K562 (cell line): ENCODE measurements around the gene NAT14. TPM values are rescaled to one million over a fixed set of nuclear protein-coding genes. Genes with fewer than 3 reads are reported as not detected.
A peak's percentile ranks its signal among the peaks of the same experiment; 100 is the strongest.

Experiments used
- ATAC-seq: fragments of 200-7000 bp; cut with Tn5 transposase; 3 replicates; pipeline ENCODE4 v1.9.1; 2020; ENCODE audit warnings: moderate library complexity
- BruUV-seq: library from RNA; stranded (reverse); fragments of 400-500 nt; replicated peaks from 2 replicates; lab custom pipeline; 2021; lab: Mats Ljungman, UMichigan
- CTCF ChIA-PET: fragments of 300-600 bp; formaldehyde crosslinking; extraction: SDS; loops from one replicate; lab custom pipeline; 2021; ENCODE audit warnings: low intra/inter-chr PET ratio; lab: Yijun Ruan, JAX
- POLR2A ChIA-PET: fragments of 300-600, 350-650 bp; sonication (Branson Sonifier 250); formaldehyde crosslinking; extraction: SDS; loops from one replicate; lab custom pipeline; 2021; ENCODE audit warnings: antibody characterized with exemption, inconsistent platforms; lab: Yijun Ruan, JAX
- DNase-seq, 4 experiments: peaks; one replicate each; pipeline versions ENCODE4 v3.0.0 to v3.0.0-alpha.2; 2011 to 2018; ENCODE audit warnings: low spot score in 3 of 4, mixed read lengths in 3 of 4; ENCODE audit errors: extremely low read depth in 1 of 4
- FAIRE-seq: peaks from 2 replicates; lab custom pipeline; 2011; peaks lifted over from hg19 to GRCh38; lab: Jason Lieb, UNC
- H2AFZ ChIP-seq: 2 replicates; pipeline ENCODE4 v1.6.0; 2011; ENCODE audit warnings: low read depth, low read length, control low read depth, inconsistent platforms
- H3K27ac ChIP-seq: fragments of 200-600 bp; 3 replicates; pipeline ENCODE4 v1.8.0; 2011; ENCODE audit warnings: low read depth, mild to moderate bottlenecking, control low read depth, inconsistent platforms, low read length, moderate library complexity, mixed read lengths; ENCODE audit errors: extremely low read depth
- H3K27me3 ChIP-seq, 2 experiments: fragments of 300-600 bp in 1 of 2; 2 replicates in 1 of 2; 3 replicates in 1 of 2; pipeline versions ENCODE4 v1.6.0 to v1.8.0; 2011; ENCODE audit warnings: inconsistent platforms in 2 of 2, low read length in 2 of 2, mild to moderate bottlenecking in 1 of 2, mixed read lengths in 1 of 2, moderate library complexity in 1 of 2; ENCODE audit not compliant: control insufficient read depth in 2 of 2, insufficient read depth in 2 of 2
- H3K36me3 ChIP-seq: fragments of 300-600 bp; 3 replicates; pipeline ENCODE4 v1.8.0; 2011; ENCODE audit warnings: mild to moderate bottlenecking, low read length, inconsistent platforms; ENCODE audit not compliant: control insufficient read depth, insufficient read depth
- H3K4me1 ChIP-seq, 2 experiments: fragments of 200-600 bp in 1 of 2; replicated peaks in 1 of 2; 2 replicates in 1 of 2; 3 replicates in 1 of 2; pipeline versions ENCODE4 v1.5.1 to v1.8.0; 2011; ENCODE audit warnings: inconsistent platforms in 2 of 2, low read length in 2 of 2, mild to moderate bottlenecking in 1 of 2, mixed read lengths in 1 of 2, moderate library complexity in 1 of 2; ENCODE audit not compliant: control insufficient read depth in 2 of 2, insufficient read depth in 2 of 2
- H3K4me2 ChIP-seq: 2 replicates; pipeline ENCODE4 v1.6.1; 2011; ENCODE audit warnings: low read length, control low read depth, inconsistent platforms, mixed read lengths; ENCODE audit not compliant: insufficient read depth
- H3K4me3 ChIP-seq: fragments of 200-600 bp; sonication (generic), shearing (Covaris generic); 2 replicates; pipeline ENCODE4 v1.5.1; 2016; ENCODE audit warnings: control low read depth, inconsistent platforms
- H3K79me2 ChIP-seq: fragments of 200-600 bp; 3 replicates; pipeline ENCODE4 v1.8.0; 2011; ENCODE audit warnings: low read length, inconsistent platforms; ENCODE audit not compliant: control insufficient read depth, insufficient read depth
- H3K9ac ChIP-seq, 2 experiments: 2 replicates each; pipeline versions ENCODE4 v1.6.0 to v1.6.1; 2011; ENCODE audit warnings: low read depth in 2 of 2, low read length in 2 of 2, control low read depth in 1 of 2, inconsistent platforms in 1 of 2, mild to moderate bottlenecking in 1 of 2, mixed read lengths in 1 of 2; ENCODE audit not compliant: insufficient read depth in 1 of 2
- H3K9me1 ChIP-seq: one replicate; pipeline ENCODE4 v1.6.0; 2011; ENCODE audit warnings: inconsistent platforms, mild to moderate bottlenecking, low read length, moderate library complexity; ENCODE audit not compliant: control insufficient read depth, insufficient read depth
- H3K9me3 ChIP-seq: replicated peaks from 2 replicates; pipeline ENCODE4 v1.5.1; 2011; ENCODE audit warnings: low read depth, low read length, inconsistent platforms; ENCODE audit not compliant: control insufficient read depth, insufficient read depth
- H4K20me1 ChIP-seq: replicated peaks from 2 replicates; pipeline ENCODE4 v1.6.1; 2011; ENCODE audit warnings: low read length, inconsistent platforms, mixed read lengths; ENCODE audit not compliant: control insufficient read depth, insufficient read depth
- ADNP ChIP-seq: fragments of 200-800 bp; sonication (Bioruptor generic); IDR thresholded peaks from 2 replicates; pipeline ENCODE4 v1.6.1; 2016; ENCODE audit warnings: missing genetic modification characterization, missing compliant biosample characterization
- BCOR ChIP-seq: fragments of 450-650 bp; IDR thresholded peaks from 2 replicates; pipeline ENCODE4 v1.6.1; 2016
- BHLHE40 ChIP-seq: IDR thresholded peaks from 2 replicates; pipeline ENCODE4 v1.6.1; 2011; ENCODE audit warnings: low read length, improper control_type of control experiment
- CBFA2T3 ChIP-seq: fragments of 450-650 bp; IDR thresholded peaks from 2 replicates; pipeline ENCODE4 v1.6.1; 2017
- CHD4 ChIP-seq: fragments of 200-600 bp; sonication (generic); IDR thresholded peaks from 3 replicates; pipeline ENCODE4 v1.6.1; 2012; ENCODE audit warnings: low read depth, mild to moderate bottlenecking, mixed read lengths, low read length, inconsistent platforms; ENCODE audit not compliant: insufficient read depth, insufficient replicate concordance, poor library complexity, severe bottlenecking
- FOXA3 ChIP-seq, 2 experiments: fragments of 450-650 bp in 1 of 2; sonication (generic) in 1 of 2; formaldehyde crosslinking; IDR thresholded peaks in 1 of 2; conservative IDR thresholded peaks in 1 of 2; 2 replicates each; pipeline versions ENCODE4 v1.4.0 to v1.8.0; 2020 to 2022; ENCODE audit warnings: mild to moderate bottlenecking in 2 of 2, missing genetic modification reagents in 1 of 2
- GATA2 ChIP-seq: sonication (generic); formaldehyde crosslinking; IDR thresholded peaks from 2 replicates; pipeline ENCODE4 v1.4.0; 2020; ENCODE audit warnings: mild to moderate bottlenecking, missing genetic modification reagents
- HDAC2 ChIP-seq: fragments of 450-650 bp; IDR thresholded peaks from 2 replicates; pipeline ENCODE4 v1.6.1; 2016; ENCODE audit warnings: mild to moderate bottlenecking
- KDM1A ChIP-seq, 2 experiments: fragments of 450-650 bp; IDR thresholded peaks; 2 replicates each; pipeline ENCODE4 v1.6.1; 2016; ENCODE audit warnings: mild to moderate bottlenecking in 2 of 2
- NCOR1 ChIP-seq: fragments of 450-650 bp; IDR thresholded peaks from 2 replicates; pipeline ENCODE4 v1.6.1; 2016; ENCODE audit warnings: mild to moderate bottlenecking, moderate library complexity
- NRF1 ChIP-seq, 2 experiments: fragments of 450-650 bp; IDR thresholded peaks in 1 of 2; conservative IDR thresholded peaks in 1 of 2; 2 replicates each; pipeline ENCODE4 v1.6.1; 2014; ENCODE audit warnings: mild to moderate bottlenecking in 2 of 2
- POLR2AphosphoS2 ChIP-seq: IDR thresholded peaks from 2 replicates; pipeline ENCODE4 v1.6.1; 2012; ENCODE audit warnings: low read length, improper control_type of control experiment
- POLR2B ChIP-seq: fragments of 450-650 bp; IDR thresholded peaks from 2 replicates; pipeline ENCODE4 v1.6.1; 2018; ENCODE audit warnings: low read depth; ENCODE audit not compliant: partially characterized antibody
- RBM25 ChIP-seq: fragments of 200-400 bp; formaldehyde crosslinking; IDR thresholded peaks from 2 replicates; pipeline ENCODE4 v1.6.1; 2018; ENCODE audit warnings: low read length, low read depth, moderate library complexity; ENCODE audit not compliant: severe bottlenecking
- RCOR1 ChIP-seq, 2 experiments: IDR thresholded peaks; 2 replicates each; pipeline ENCODE4 v1.6.1; 2012; ENCODE audit warnings: low read depth in 2 of 2, low read length in 2 of 2, borderline replicate concordance in 1 of 2, improper control_type of control experiment in 1 of 2
- SP1 ChIP-seq: sonication (generic); formaldehyde crosslinking; IDR thresholded peaks from 2 replicates; pipeline ENCODE4 v1.8.1; 2022; ENCODE audit warnings: mild to moderate bottlenecking, missing genetic modification reagents
- TAF1 ChIP-seq: IDR thresholded peaks from 2 replicates; pipeline ENCODE4 v1.6.1; 2011; ENCODE audit warnings: mild to moderate bottlenecking, low read length, moderate library complexity; ENCODE audit not compliant: insufficient read depth, control insufficient read depth, severe bottlenecking; ENCODE audit errors: extremely low read depth
- TEAD4 ChIP-seq, 2 experiments: sonication (generic) in 1 of 2; formaldehyde crosslinking in 1 of 2; IDR thresholded peaks; 2 replicates each; pipeline versions ENCODE4 v1.6.1 to v1.8.0; 2012 to 2022; ENCODE audit warnings: borderline replicate concordance in 1 of 2, inconsistent platforms in 1 of 2, low read length in 1 of 2, mild to moderate bottlenecking in 1 of 2, missing genetic modification reagents in 1 of 2
- TRIM24 ChIP-seq, 2 experiments: fragments of 450-650 bp; IDR thresholded peaks; 2 replicates each; pipeline ENCODE4 v1.6.1; 2016
- ZNF3 ChIP-seq: fragments of 250-450 bp; sonication (Bioruptor Pico); IDR thresholded peaks from 2 replicates; pipeline ENCODE4 v1.5.0; 2021; ENCODE audit warnings: mild to moderate bottlenecking, moderate library complexity
- WGBS: fragments of 100-300 bp; shearing (Covaris generic); methylation state at CpG from one replicate; pipeline ENCODE4 v1.1.6; 2016; ENCODE audit warnings: low coverage, mixed read lengths; ENCODE audit not compliant: insufficient coverage; ENCODE audit errors: missing lambda C conversion rate; 5-methylcytosine and 5-hydroxymethylcytosine counted together
- in situ Hi-C: fragments of 300-500 bp; cut with MboI; formaldehyde crosslinking; loops from 4 replicates; pipeline ENCODE4 v1.15.0; 2018; ENCODE audit warnings: inconsistent platforms, mixed read lengths
- intact Hi-C: fragments of 100-400 bp; cut with micrococcal nuclease; formaldehyde crosslinking; loops from 2 replicates; pipeline ENCODE4 v1.14.2; 2022
- polyA plus RNA-seq, 8 experiments: library from polyadenylated mRNA; depleted of rRNA in 4 of 8; stranded (reverse) in 5 of 8; unstranded in 3 of 8; fragments of >200 nt; fragmentation: Nextera tagmentation in 2 of 8; fragmentation: Illumina TruSeq in 1 of 8; extraction: Ambion mirVana in 2 of 8; extraction: Trizol in 1 of 8; gene quantifications; 2 replicates each; pipeline versions ENCODE4 v1.2.1 to v1.2.3, GENCODE V29; 2011 to 2014; ENCODE audit warnings: inconsistent platforms in 1 of 8, missing spikeins in 1 of 8
- total RNA-seq, 7 experiments: library from RNA; depleted of rRNA in 6 of 7; stranded (reverse); fragments of >200 nt in 6 of 7; fragmentation: Illumina TruSeq in 2 of 7; extraction: Trizol in 2 of 7; gene quantifications; 2 replicates each; pipeline versions ENCODE4 v1.2.1 to v1.2.3, GENCODE V29; 2011 to 2021; ENCODE audit warnings: low replicate concordance in 1 of 7
- TF ChIP-seq, protein P1 (sequence below), 3 experiments: fragments of 200-800 bp in 1 of 3; sonication (Bioruptor generic) in 1 of 3; sonication (generic) in 1 of 3; formaldehyde crosslinking in 1 of 3; IDR thresholded peaks; 2 replicates each; pipeline versions ENCODE4 v1.6.1 to v1.8.0; 2016 to 2022; ENCODE audit warnings: mild to moderate bottlenecking in 2 of 3, missing compliant biosample characterization in 2 of 3, missing genetic modification characterization in 2 of 3, missing genetic modification reagents in 1 of 3
- TF ChIP-seq, protein P2 (sequence below): sonication (generic); formaldehyde crosslinking; IDR thresholded peaks from 2 replicates; pipeline ENCODE4 v1.9.0; 2022; ENCODE audit warnings: mild to moderate bottlenecking, missing genetic modification reagents

NAT14 gene
- total and polyA plus RNA-seq, 9 of the 15 experiments (the other 6 are each of a cell fraction or from before 2014, with no cell fraction given) = 2.4 to 77.0 (median 26.7) TPM

DNA sequence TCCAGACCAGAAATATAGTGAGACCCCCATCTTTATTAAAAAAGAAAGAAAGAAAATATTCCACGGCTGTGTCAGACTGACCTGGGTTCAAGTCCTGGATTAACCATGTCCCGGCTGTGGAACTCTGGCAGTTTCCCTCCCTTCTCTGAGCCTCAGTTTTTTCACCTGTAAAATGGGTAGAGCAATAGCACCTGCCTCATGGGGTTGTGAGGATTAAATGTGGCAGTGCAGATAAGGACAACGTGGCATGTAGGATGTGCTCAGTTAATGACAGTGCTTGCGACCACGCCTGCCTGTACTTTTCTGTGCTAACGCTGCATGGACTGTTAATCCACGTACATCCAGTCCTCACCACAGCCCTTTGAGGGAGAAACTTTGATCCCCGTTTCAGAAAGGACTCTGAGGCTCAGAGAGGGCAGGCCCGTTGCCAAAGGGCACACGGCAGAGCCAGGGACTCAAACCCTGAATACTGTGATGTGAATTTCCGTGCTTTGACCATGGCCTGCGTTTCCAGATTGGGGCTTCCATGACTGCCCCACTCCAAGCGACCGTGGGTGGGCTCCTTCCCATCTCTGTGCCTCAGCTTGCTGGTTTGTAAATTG is 35.8 kb downstream of the NAT14 start:
- peak overlapping the region in 1 of 2 experiments; percentile 70; a peak in 1 of 4 replicates for H3K9ac ChIP-seq
- no peak overlapping the region for H3K27ac ChIP-seq
- no peaks in the 10 kb centered on the region for H4K20me1 ChIP-seq
- H2AFZ ChIP-seq = no peak overlapping the region
- no TSS peak for BruUV-seq
- DNase-seq (peak in 1 of 4 experiments; percentile 31), FAIRE-seq (peak; percentile 67), ATAC-seq (no peak)
- no peaks in the 10 kb centered on the region for H3K36me3 ChIP-seq
- no peaks in the 10 kb centered on the region; the same call in 1 of the 2 replicates for H3K9me3 ChIP-seq
- H3K4me1 ChIP-seq = peaks cover 3 to 26% of the 10 kb centered on the region in 2 experiments; a peak in 4 of 5 replicates
- no peaks in the 10 kb centered on the region for H3K9me1 ChIP-seq
- ChIA-PET CTCF (no interaction called here), POLR2A (interaction anchor here (0.9 kb wide), 1 partner anchor 107 kb away, joined by 4 read pairs; no protein-coding TSS in a partner anchor)
- intact Hi-C loops (no loop called here), in situ Hi-C loops (no loop called here)
- H3K4me2 ChIP-seq = no peak overlapping the region
- H3K27me3 ChIP-seq = no peaks in the 10 kb centered on the region; a peak in 1 of 5 replicates
- H3K79me2 ChIP-seq = no peaks in the 10 kb centered on the region
- H3K4me3 ChIP-seq = no peak overlapping the region
- WGBS = 24% methylated on average over 14 of the region's 14 CpGs
- TF ChIP-seq TAF1 = no peak
- peak; percentile 40 for TF ChIP-seq NCOR1
- peak; percentile 55 for TF ChIP-seq CHD4
- TF ChIP-seq POLR2B = no peak
- TF ChIP-seq, protein P1, sequence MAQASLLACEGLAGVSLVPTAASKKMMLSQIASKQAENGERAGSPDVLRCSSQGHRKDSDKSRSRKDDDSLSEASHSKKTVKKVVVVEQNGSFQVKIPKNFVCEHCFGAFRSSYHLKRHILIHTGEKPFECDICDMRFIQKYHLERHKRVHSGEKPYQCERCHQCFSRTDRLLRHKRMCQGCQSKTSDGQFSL (CRISPR knock-in tag; IDR thresholded peaks at IDR 0.05) = no peak
- TF ChIP-seq, protein P1 (tag; IDR thresholded peaks at IDR 0.05) = no peak
- no peak for TF ChIP-seq FOXA3 (CRISPR knock-in tag; conservative IDR thresholded peaks at IDR 0.05 in 1 of 2, IDR thresholded peaks at IDR 0.05 in 1 of 2)
- no peak for TF ChIP-seq SP1 (CRISPR knock-in tag)
- TF ChIP-seq CBFA2T3 = peak; percentile 79
- TF ChIP-seq, protein P2, sequence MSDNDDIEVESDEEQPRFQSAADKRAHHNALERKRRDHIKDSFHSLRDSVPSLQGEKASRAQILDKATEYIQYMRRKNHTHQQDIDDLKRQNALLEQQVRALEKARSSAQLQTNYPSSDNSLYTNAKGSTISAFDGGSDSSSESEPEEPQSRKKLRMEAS (CRISPR knock-in tag) = peak; percentile 64
- peak; percentile 94 for TF ChIP-seq RBM25
- 0 out of 4 replicates have a peak, but pooled peaks of 1 of the 2 experiments have one; percentile 37 for TF ChIP-seq RCOR1 (IDR thresholded peaks at IDR 0.05; ENCODE audit: borderline replicate concordance in 1 of 2, low read depth in 2 of 2, low read length in 2 of 2)
- 0 out of 2 replicates have a peak, but pooled peaks have one; percentile 9 for TF ChIP-seq BHLHE40
- TF ChIP-seq ADNP (tag) = peak; percentile 91
- 0 out of 2 replicates have a peak, but pooled peaks have one; percentile 25 for TF ChIP-seq GATA2 (CRISPR knock-in tag)
- no peak for TF ChIP-seq NRF1 (conservative IDR thresholded peaks at IDR 0.05 in 1 of 2, IDR thresholded peaks at IDR 0.05 in 1 of 2)
- TF ChIP-seq ZNF3 = no peak
- TF ChIP-seq TRIM24 (IDR thresholded peaks at IDR 0.05) = 0 out of 4 replicates have a peak, but pooled peaks have one; percentile 15 to 21
- TF ChIP-seq BCOR = peak; percentile 95
- TF ChIP-seq KDM1A (IDR thresholded peaks at IDR 0.05) = peak; percentile 76 to 90
- no peak for TF ChIP-seq POLR2AphosphoS2
- TF ChIP-seq HDAC2 = 0 out of 2 replicates have a peak, but pooled peaks have one; percentile 49
- peak; percentile 42; the same call in 1 of the 2 replicates for TF ChIP-seq TEAD4 (IDR thresholded peaks at IDR 0.05; ENCODE audit: low read length)
- TF ChIP-seq TEAD4 (CRISPR knock-in tag; IDR thresholded peaks at IDR 0.05; ENCODE audit: borderline replicate concordance) = no peak
